ENCODE results near the gene SMPD3. TPM values are rescaled to one million over a fixed set of nuclear protein-coding genes. Genes with fewer than 3 reads are reported as not detected.

SMPD3 gene
- total RNA-seq, 4 donors from 2014 or later, result 0.33 to 2.4 (median 1.3) TPM

GRCh38 chr16:68401871-68402747 lies 46.2 kb downstream of the SMPD3 start:
- no peaks in the 10 kb centered on the region for H3K36me3 ChIP-seq
- H3K4me1 ChIP-seq, result peaks cover 16 to 23% of the 10 kb centered on the region in 2 donors
- no peak overlapping the region for H3K4me3 ChIP-seq (replicated peaks in 1 of 3)
- no peaks in the 10 kb centered on the region for H3K27me3 ChIP-seq
- H3K9me3 ChIP-seq, result no peaks in the 10 kb centered on the region
- WGBS, 2 donors, result 80 to 90% methylated on average over 13 of the region's 13 CpGs
- TF ChIP-seq CTCF (IDR thresholded peaks at IDR 0.05) (no peak), POLR2A (IDR thresholded peaks at IDR 0.05) (no peak)
- H3K27ac ChIP-seq, result no peak overlapping the region
- intact Hi-C loops (cut with DNase I), result no loop called here
- DNase-seq, result no peak

GRCh38 chr16:68400924-68401460 lies 47.3 kb downstream of the SMPD3 start:
- intact Hi-C loops (cut with DNase I), result no loop called here

GRCh38 chr16:68400083-68400923 lies 48.0 kb downstream of the SMPD3 start:
- TF ChIP-seq POLR2A (IDR thresholded peaks at IDR 0.05), result no peak
- TF ChIP-seq CTCF (IDR thresholded peaks at IDR 0.05), result no peak
- DNase-seq, result no peak
- 78 to 82% methylated on average over 5 of the region's 5 CpGs for WGBS, 2 donors

More at GRCh38 chr16:68400924-68401460, 47.3 kb downstream of the SMPD3 start:
- no peak for DNase-seq
- TF ChIP-seq CTCF (IDR thresholded peaks at IDR 0.05) (no peak), POLR2A (IDR thresholded peaks at IDR 0.05) (no peak)
- WGBS, 2 donors, result 61 to 75% methylated on average over 3 to 4 of the region's 5 CpGs
- Histone ChIP-seq H3K4me3 (replicated peaks in 1 of 3) (no peak overlapping the region), H3K27me3 (no peaks in the 10 kb centered on the region), H3K9me3 (no peaks in the 10 kb centered on the region), H3K36me3 (no peaks in the 10 kb centered on the region), H3K4me1 (peaks cover 9 to 13% of the 10 kb centered on the region in 2 donors), H3K27ac (no peak overlapping the region)

GRCh38 chr16:68399456-68399855 lies 48.9 kb downstream of the SMPD3 start:
- Histone ChIP-seq H3K9me3 (no peaks in the 10 kb centered on the region), H3K36me3 (no peaks in the 10 kb centered on the region), H3K27ac (no peak overlapping the region), H3K4me1 (peaks cover 4 to 8% of the 10 kb centered on the region in 2 donors), H3K4me3 (replicated peaks in 1 of 3) (no peak overlapping the region), H3K27me3 (no peaks in the 10 kb centered on the region)
- intact Hi-C loops (cut with DNase I), result loop anchor here (5.0 kb wide), 1 partner anchor 108 kb away; no protein-coding TSS in a partner anchor
- 95 to 100% methylated on average over 3 of the region's 3 CpGs for WGBS, 2 donors
- TF ChIP-seq POLR2A (IDR thresholded peaks at IDR 0.05) (no peak), CTCF (IDR thresholded peaks at IDR 0.05) (no peak)
- no peak for DNase-seq

More at GRCh38 chr16:68400083-68400923, 48.0 kb downstream of the SMPD3 start:
- H3K27me3 ChIP-seq, result no peaks in the 10 kb centered on the region
- H3K4me3 ChIP-seq (replicated peaks in 1 of 3), result no peak overlapping the region
- H3K4me1 ChIP-seq, result peaks cover 9 to 13% of the 10 kb centered on the region in 2 donors
- H3K9me3 ChIP-seq, result no peaks in the 10 kb centered on the region
- no peak overlapping the region for H3K27ac ChIP-seq
- intact Hi-C loops (cut with DNase I), result no loop called here
- no peaks in the 10 kb centered on the region for H3K36me3 ChIP-seq
